IPS DF 6.9 (cell line): ENCODE data around the gene OR4F6.
"Not testable (repeated sequence)": the region's sequence is repeated elsewhere in the genome, so short reads cannot be mapped to it uniquely, and the experiment has no call there.

ENCODE experiments used
- DNase-seq: peaks from one replicate; pipeline ENCODE4 v3.0.0-alpha.2; 2013; ENCODE audit warnings: low read depth, low spot score
- H3K27ac ChIP-seq: one replicate; pipeline ENCODE4 v1.5.1; 2013; ENCODE audit warnings: low read length, control low read depth
- H3K27me3 ChIP-seq: 2 replicates; pipeline ENCODE4 v1.6.1; 2013; ENCODE audit warnings: mild to moderate bottlenecking, low read length; ENCODE audit not compliant: control insufficient read depth, insufficient read depth
- H3K36me3 ChIP-seq: 2 replicates; pipeline ENCODE4 v1.6.1; 2013; ENCODE audit warnings: low read length; ENCODE audit not compliant: control insufficient read depth, insufficient read depth
- H3K4me1 ChIP-seq: 2 replicates; pipeline ENCODE4 v1.6.1; 2013; ENCODE audit warnings: low read length; ENCODE audit not compliant: control insufficient read depth, insufficient read depth
- H3K4me3 ChIP-seq: 2 replicates; pipeline ENCODE4 v1.5.1; 2013; ENCODE audit warnings: mild to moderate bottlenecking, low read length
- H3K9me3 ChIP-seq: 2 replicates; pipeline ENCODE4 v1.6.1; 2013; ENCODE audit warnings: low read length, inconsistent platforms; ENCODE audit not compliant: control insufficient read depth, insufficient read depth
- WGBS: extraction: QIAGEN DNeasy Blood & Tissue Kit; methylation state at CpG from one replicate; pipeline ENCODE4 v1.1.7; 2013; ENCODE audit warnings: mixed read lengths, missing lambda C conversion rate; ENCODE audit not compliant: insufficient read length, insufficient coverage; 5-methylcytosine and 5-hydroxymethylcytosine counted together

Gene OR4F6

DNA sequence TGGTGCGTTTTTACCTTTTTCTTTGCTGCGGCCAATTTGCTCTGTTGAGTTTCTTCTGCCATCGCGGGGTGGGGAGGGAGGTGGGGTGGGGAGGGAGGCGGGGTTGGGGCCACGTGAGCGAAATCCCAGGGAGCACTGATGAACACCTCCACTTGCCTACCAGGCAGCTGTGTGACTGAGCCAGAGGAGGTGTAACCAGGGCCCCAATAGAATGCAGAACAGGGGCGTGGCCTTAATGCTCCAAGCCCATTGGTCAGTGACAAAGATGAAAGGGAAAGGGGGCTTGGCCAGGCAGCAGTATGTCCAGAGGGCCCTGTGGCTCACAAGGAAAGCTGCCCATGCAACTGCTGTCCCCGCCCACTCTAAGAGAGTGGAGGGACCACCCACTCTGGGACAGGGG is 21.4 kb upstream of the OR4F6 start:
- H3K4me3 ChIP-seq = no peak overlapping the region
- no peak for DNase-seq
- H3K27me3 ChIP-seq = no peaks in the 10 kb centered on the region
- H3K36me3 ChIP-seq = no peaks in the 10 kb centered on the region
- no CpG with 5 or more reads among the region's 9 CpGs for WGBS
- H3K9me3 ChIP-seq = no peaks in the 10 kb centered on the region
- H3K4me1 ChIP-seq = no peaks in the 10 kb centered on the region
- H3K27ac ChIP-seq = no peak overlapping the region

DNA sequence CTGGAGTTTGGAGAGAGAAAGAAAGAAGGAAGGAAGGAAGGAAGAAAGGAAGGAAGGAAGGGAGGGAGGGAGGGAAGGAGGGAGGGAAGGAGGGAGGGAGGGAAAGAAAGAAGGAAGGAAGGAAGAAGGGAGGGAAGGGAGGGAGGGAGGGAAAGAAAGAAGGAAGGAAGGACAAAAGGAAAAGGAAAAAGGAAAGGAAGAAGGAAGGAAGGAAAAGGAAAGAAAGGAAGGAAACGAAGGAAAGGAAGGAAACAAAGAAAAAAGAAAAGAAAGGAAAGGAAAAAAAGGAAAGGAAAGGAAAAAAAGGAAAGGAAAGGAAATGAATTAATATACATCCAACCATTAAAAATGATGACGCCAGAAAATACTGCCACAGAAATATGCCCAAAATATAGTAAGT is 18.7 kb upstream of the OR4F6 start:
- Histone ChIP-seq H3K4me1 (no peaks in the 10 kb centered on the region), H3K27me3 (no peaks in the 10 kb centered on the region), H3K4me3 (no peak overlapping the region), H3K36me3 (no peaks in the 10 kb centered on the region), H3K27ac (no peak overlapping the region), H3K9me3 (no peaks in the 10 kb centered on the region)
- WGBS = no CpG with 5 or more reads among the region's 2 CpGs
- DNase-seq = no peak

DNA sequence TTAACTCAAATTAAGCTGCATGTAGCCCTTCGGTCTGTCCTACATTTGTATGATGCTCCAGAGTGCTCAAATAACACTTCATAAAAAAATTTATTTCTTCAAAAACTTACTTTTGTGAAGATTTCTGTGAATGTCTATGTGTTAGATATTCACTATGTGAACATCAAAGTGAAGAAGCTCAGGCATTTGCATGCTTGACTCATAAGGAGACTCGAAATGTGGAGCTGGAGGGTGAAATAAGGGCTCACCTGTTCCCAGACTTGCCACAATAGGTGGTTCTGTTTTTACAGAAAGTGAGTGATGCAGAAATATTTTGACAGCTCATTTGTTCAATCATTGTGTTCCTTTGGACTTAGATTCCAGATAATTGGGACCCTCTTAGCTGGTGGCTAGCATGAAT is 16.9 kb upstream of the OR4F6 start:
- H3K36me3 ChIP-seq, DNase-seq: not testable (repeated sequence)
- no CpG with 5 or more reads among the region's 2 CpGs for WGBS

DNA sequence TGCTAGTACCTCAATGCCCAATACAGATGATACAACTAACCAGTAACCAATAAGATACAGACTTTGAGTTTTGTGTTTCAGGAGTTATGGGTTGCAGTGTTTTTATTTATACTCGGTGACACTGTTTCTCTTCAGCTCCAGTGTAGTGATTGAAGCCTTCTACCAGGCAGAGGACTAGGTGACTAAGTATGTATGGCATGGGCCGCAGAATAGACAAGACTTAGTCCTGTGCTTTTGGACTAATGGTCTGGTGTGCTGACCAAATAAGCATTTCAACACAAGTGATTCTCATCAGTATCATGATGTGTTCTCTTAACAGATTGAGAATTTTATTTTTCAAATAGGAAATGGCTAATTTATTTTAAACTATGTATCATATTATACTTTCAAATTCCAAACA is 15.3 kb upstream of the OR4F6 start:
- WGBS = no CpG with 5 or more reads among the region's 2 CpGs
- H3K27ac ChIP-seq, H3K4me3 ChIP-seq, H3K27me3 ChIP-seq, H3K9me3 ChIP-seq, H3K4me1 ChIP-seq, DNase-seq, H3K36me3 ChIP-seq: not testable (repeated sequence)

More for the DNA sequence above, 16.9 kb upstream of the OR4F6 start:
- not testable (repeated sequence) for H3K4me1 ChIP-seq, H3K9me3 ChIP-seq, H3K27ac ChIP-seq, H3K4me3 ChIP-seq, H3K27me3 ChIP-seq

DNA sequence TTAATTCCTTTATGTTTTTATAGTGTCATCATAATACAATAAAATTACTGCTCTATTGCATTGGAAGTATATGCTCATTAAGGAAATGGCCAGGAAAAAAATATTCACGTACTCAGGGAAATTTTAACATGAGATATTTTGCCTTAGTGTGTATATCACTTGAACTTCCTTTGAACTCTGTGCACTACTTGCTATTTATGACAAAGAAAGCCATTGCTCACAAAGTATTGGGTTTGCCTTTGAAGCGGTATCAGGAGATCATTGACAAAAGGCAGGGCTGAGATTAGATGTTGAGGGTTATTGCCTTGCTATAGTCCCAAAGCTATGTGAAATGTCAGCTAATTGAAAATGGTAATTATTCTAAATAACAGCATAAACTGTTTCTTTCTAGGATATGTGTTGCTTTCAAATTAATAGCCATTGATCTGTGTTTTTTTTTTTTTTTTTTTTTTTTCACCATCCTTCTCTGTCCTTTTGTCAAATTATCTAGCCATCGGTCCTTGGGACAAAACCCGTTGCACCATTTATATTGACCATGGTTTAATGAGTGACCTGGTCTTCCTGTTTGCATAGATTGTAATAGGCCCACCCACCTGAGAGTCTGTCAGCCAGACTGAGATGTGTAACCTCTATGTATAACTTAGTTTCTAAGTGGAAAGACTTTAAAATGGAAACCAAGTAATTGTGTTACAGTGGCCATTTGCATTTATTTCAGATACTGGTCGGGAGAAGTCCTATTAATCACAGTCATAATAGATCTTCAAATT is 14.6 kb upstream of the OR4F6 start:
- not testable (repeated sequence) for DNase-seq
- WGBS = no CpG with 5 or more reads among the region's 5 CpGs

DNA sequence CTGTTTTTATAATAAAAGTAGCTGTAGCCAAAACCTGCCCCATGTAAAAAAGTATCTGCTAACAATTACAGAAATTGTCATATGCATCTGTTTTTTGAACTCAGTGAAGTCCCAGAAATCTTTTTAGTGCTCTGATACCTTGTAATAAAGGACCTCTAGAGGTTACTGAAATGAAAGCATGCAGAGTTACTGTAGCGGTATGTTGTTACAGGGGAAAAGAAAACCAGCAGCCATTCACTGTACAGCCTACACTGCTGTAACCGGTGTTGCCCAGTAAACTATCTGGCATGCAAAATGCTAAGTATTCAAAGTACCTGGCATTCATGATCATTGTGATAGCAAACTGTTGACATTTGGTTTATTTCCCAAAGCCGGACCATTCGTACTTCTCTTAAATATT is 12.6 kb upstream of the OR4F6 start:
- H3K4me3 ChIP-seq, H3K27me3 ChIP-seq, H3K36me3 ChIP-seq, H3K9me3 ChIP-seq, H3K27ac ChIP-seq, H3K4me1 ChIP-seq, DNase-seq: not testable (repeated sequence)
- no CpG with 5 or more reads among the region's 4 CpGs for WGBS

More for the DNA sequence above, 14.6 kb upstream of the OR4F6 start:
- H3K4me3 ChIP-seq, H3K36me3 ChIP-seq, H3K4me1 ChIP-seq, H3K27ac ChIP-seq, H3K9me3 ChIP-seq, H3K27me3 ChIP-seq: not testable (repeated sequence)

DNA sequence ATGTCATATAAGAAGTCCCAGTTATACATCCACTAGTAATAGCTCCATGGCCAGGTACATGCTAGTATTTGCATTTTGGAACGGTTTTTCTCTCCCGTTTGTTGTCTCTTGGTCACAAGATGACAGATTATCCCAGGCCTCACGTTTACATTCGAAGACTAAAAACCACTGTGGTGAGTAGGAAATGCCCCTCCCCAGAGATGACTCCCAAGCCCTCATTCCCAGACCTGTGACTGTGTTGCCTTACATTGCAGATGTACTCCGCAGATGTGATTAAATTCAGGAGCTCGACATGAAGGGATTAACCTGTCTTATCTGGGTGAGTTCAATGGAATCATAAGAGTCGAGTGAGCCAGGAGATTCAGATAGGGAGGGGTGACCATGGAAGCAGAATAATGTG is 9.3 kb upstream of the OR4F6 start:
- H3K4me3 ChIP-seq, H3K27me3 ChIP-seq, H3K9me3 ChIP-seq, H3K36me3 ChIP-seq, H3K27ac ChIP-seq, H3K4me1 ChIP-seq, DNase-seq: not testable (repeated sequence)
- no CpG with 5 or more reads among the region's 7 CpGs for WGBS

DNA sequence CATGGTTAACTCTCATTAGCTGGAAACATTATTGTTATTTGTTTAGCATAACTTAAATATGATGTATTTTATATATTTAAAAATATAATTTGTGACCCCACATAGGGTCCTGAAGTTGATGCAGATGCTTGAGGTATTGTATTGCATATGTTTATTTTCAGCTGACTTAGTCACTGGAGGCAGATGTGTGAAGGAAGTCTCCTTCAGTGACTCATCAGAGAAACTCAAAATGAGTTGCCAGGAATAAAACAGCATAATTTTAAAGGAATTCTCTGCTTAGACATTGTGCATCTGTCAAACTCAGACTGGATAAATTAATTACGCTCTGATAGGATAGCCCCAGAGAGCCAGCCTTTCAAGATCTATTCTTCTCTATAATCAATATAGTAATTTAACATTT is 7.9 kb upstream of the OR4F6 start:
- DNase-seq = no peak
- H3K9me3 ChIP-seq = no peaks in the 10 kb centered on the region; the same call in 1 of the 2 replicates
- H3K27ac ChIP-seq = no peak overlapping the region
- H3K27me3 ChIP-seq = no peaks in the 10 kb centered on the region
- no peaks in the 10 kb centered on the region for H3K4me1 ChIP-seq
- H3K4me3 ChIP-seq = no peak overlapping the region
- WGBS = no CpG with 5 or more reads among the region's 1 CpG
- no peaks in the 10 kb centered on the region for H3K36me3 ChIP-seq

DNA sequence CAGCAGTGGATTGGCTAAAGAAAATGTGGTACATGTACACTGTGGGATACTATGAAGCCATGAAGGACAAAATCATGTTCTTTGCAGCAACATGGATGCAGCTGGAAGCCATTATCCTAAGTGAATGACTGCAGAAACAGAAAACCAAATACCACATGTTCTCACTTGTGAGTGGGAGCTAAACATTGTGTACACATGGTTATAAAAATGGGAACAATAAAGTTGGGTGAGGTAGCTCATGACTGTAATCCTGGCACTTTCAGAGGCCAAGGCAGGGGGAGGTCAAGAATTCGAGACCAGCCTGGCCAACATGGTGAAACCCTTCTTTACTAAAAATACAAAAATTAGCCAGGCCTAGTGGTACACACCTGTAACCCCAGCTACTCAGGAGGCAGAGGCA is 3.6 kb upstream of the OR4F6 start:
- Histone ChIP-seq H3K9me3 (no peaks in the 10 kb centered on the region; the same call in 1 of the 2 replicates), H3K27me3 (no peaks in the 10 kb centered on the region), H3K27ac (no peak overlapping the region), H3K36me3 (no peaks in the 10 kb centered on the region), H3K4me3 (no peak overlapping the region), H3K4me1 (no peaks in the 10 kb centered on the region)
- no CpG with 5 or more reads among the region's 1 CpG for WGBS
- no peak for DNase-seq

DNA sequence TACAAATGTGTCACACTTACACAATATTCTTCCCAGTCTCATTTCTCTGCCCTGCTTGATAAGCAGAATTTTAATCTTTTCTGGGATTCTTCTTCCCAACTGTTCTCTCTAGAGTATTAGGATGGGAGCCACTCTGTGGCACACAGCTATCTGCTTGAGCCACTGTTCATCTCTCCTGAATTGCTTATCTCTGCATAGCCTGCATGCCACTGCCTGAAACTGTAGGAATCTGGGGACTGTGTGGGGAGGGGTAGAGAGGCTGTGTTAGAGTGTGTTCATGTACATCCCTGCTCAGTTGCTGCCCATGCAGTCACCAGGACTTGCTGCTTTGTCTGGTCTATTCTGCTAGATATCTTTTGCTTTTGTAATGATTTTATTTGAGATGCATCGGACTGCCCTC is 2.3 kb upstream of the OR4F6 start:
- no peaks in the 10 kb centered on the region for H3K4me1 ChIP-seq
- WGBS = no CpG with 5 or more reads among the region's 1 CpG

DNA sequence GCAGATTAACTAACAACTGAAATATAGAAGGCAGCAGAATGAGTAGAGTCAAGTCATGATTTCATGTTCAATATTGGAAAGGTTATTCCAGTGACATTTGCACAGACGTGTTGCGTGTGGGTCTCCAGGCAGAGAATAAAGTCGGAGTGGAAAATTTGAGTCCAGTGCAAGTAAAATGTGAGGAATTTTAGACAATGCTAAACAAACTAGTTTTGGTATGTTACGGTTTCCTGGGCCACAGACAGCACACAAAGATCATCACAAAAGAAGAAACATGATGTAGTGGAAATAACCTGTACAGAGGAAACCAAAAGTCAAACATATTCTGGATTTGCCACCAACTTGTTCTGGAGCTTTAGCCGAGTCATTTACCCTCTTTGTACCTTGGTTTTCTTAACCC is 367 bp downstream of the OR4F6 start:
- Histone ChIP-seq H3K4me3 (no peak overlapping the region), H3K27me3 (no peaks in the 10 kb centered on the region), H3K27ac (no peak overlapping the region), H3K9me3 (no peaks in the 10 kb centered on the region; the same call in 1 of the 2 replicates), H3K4me1 (no peaks in the 10 kb centered on the region), H3K36me3 (no peaks in the 10 kb centered on the region)
- WGBS = no CpG with 5 or more reads among the region's 5 CpGs
- no peak for DNase-seq

More for the DNA sequence above, 2.3 kb upstream of the OR4F6 start:
- no peak overlapping the region for H3K27ac ChIP-seq
- H3K4me3 ChIP-seq = no peak overlapping the region
- H3K36me3 ChIP-seq = no peaks in the 10 kb centered on the region
- no peak for DNase-seq
- H3K27me3 ChIP-seq = no peaks in the 10 kb centered on the region
- H3K9me3 ChIP-seq = no peaks in the 10 kb centered on the region; the same call in 1 of the 2 replicates
